ENCODE measurements around the gene ADGRF5. TPM values are rescaled to one million over a fixed set of nuclear protein-coding genes. Genes with fewer than 3 reads are reported as not detected.

ADGRF5 gene, protein sequence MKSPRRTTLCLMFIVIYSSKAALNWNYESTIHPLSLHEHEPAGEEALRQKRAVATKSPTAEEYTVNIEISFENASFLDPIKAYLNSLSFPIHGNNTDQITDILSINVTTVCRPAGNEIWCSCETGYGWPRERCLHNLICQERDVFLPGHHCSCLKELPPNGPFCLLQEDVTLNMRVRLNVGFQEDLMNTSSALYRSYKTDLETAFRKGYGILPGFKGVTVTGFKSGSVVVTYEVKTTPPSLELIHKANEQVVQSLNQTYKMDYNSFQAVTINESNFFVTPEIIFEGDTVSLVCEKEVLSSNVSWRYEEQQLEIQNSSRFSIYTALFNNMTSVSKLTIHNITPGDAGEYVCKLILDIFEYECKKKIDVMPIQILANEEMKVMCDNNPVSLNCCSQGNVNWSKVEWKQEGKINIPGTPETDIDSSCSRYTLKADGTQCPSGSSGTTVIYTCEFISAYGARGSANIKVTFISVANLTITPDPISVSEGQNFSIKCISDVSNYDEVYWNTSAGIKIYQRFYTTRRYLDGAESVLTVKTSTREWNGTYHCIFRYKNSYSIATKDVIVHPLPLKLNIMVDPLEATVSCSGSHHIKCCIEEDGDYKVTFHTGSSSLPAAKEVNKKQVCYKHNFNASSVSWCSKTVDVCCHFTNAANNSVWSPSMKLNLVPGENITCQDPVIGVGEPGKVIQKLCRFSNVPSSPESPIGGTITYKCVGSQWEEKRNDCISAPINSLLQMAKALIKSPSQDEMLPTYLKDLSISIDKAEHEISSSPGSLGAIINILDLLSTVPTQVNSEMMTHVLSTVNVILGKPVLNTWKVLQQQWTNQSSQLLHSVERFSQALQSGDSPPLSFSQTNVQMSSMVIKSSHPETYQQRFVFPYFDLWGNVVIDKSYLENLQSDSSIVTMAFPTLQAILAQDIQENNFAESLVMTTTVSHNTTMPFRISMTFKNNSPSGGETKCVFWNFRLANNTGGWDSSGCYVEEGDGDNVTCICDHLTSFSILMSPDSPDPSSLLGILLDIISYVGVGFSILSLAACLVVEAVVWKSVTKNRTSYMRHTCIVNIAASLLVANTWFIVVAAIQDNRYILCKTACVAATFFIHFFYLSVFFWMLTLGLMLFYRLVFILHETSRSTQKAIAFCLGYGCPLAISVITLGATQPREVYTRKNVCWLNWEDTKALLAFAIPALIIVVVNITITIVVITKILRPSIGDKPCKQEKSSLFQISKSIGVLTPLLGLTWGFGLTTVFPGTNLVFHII (N-terminal part only)
- total RNA-seq (2021) (23.1 and 40.0 TPM in 2 replicates), Bru-seq, nascent RNA (percentile 57 among the genes with signal in this experiment), BruChase-seq, experiment 1, labeled RNA remaining after a 2-hour chase (percentile 59 among the genes with signal in this experiment), BruChase-seq, experiment 2, labeled RNA remaining after a 6-hour chase (percentile 71 among the genes with signal in this experiment)
- long read RNA-seq, full-length matches to known transcripts = 11 of 33 reads
- long read RNA-seq, partial matches to known transcripts = 8 of 33 reads
- long read RNA-seq, other reads (novel, unspliced or antisense) = 14 of 33 reads

DNA sequence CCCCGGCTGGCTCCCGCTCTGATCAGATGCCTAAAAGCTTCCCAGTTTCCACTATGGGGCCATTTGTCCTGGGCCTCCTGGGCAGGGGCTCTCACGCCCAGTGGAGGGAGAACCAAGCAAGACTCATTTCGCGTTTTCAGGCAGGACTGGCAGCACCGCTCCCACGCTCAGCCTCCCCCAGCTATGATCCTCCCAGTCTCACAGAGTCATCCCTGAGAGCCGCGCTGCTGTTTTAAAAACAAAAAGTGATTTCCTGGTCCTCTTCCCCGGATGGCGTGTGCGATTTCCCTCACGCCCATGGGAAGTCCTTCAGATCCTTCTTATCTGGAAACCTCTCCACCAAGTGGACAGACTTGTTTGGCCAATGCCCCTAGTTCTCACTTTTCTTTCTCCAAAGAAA is at the start of gene ADGRF5:
Gene ADGRF5, minus strand, starts transcription at position 208 of the 400 bp plus-strand sequence. CDS start 15,176 bp downstream, outside the sequence.
- peak; percentile 50 to 86 for DNase-seq
- Histone ChIP-seq H3K27ac (peak within 1 kb of the TSS; percentile 79), H2AFZ (peak within 1 kb of the TSS; percentile 69), H3K9me3 (ENCODE audit: insufficient read depth, low read depth) (0 out of 2 replicates have a peak, but pooled peaks cover 4% of the 10 kb centered on the region), H3K4me3 (peak within 1 kb of the TSS; percentile 85), H3K79me2 (ENCODE audit: low read depth) (peaks cover 84% of the 10 kb centered on the region), H3F3A (ENCODE audit: insufficient read depth, low read depth) (peaks cover 34% of the 10 kb centered on the region), H3K27me3 (ENCODE audit: insufficient read depth, low read depth) (no peaks in the 10 kb centered on the region), H3K36me3 (ENCODE audit: low read depth) (peaks cover 35% of the 10 kb centered on the region), H3K9me2 (ENCODE audit: insufficient read depth) (no peaks in the 10 kb centered on the region), H3K4me1 (replicated peaks; ENCODE audit: insufficient read depth) (peaks cover 82% of the 10 kb centered on the region), H3K4me2 (peak within 1 kb of the TSS; percentile 88), H4K20me1 (ENCODE audit: insufficient read depth) (no peaks in the 10 kb centered on the region)
- no TSS peak for BruUV-seq (replicated peaks)
- CTCF ChIA-PET = interaction anchor here (1.5 kb wide), 1 partner anchor 11 kb away, joined by 5 read pairs; no protein-coding TSS in a partner anchor
- intact Hi-C loops (cut with micrococcal nuclease; ENCODE audit: unreplicated experiment) = no loop called here
- POLR2A ChIA-PET (ENCODE audit: unreplicated experiment) = no interaction called here
- TF ChIP-seq, protein P1, sequence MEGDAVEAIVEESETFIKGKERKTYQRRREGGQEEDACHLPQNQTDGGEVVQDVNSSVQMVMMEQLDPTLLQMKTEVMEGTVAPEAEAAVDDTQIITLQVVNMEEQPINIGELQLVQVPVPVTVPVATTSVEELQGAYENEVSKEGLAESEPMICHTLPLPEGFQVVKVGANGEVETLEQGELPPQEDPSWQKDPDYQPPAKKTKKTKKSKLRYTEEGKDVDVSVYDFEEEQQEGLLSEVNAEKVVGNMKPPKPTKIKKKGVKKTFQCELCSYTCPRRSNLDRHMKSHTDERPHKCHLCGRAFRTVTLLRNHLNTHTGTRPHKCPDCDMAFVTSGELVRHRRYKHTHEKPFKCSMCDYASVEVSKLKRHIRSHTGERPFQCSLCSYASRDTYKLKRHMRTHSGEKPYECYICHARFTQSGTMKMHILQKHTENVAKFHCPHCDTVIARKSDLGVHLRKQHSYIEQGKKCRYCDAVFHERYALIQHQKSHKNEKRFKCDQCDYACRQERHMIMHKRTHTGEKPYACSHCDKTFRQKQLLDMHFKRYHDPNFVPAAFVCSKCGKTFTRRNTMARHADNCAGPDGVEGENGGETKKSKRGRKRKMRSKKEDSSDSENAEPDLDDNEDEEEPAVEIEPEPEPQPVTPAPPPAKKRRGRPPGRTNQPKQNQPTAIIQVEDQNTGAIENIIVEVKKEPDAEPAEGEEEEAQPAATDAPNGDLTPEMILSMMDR (conservative IDR thresholded peaks at IDR 0.05) = no peak
- TF ChIP-seq EZH2 (IDR thresholded peaks at IDR 0.05; ENCODE audit: low read depth) = no peak

DNA sequence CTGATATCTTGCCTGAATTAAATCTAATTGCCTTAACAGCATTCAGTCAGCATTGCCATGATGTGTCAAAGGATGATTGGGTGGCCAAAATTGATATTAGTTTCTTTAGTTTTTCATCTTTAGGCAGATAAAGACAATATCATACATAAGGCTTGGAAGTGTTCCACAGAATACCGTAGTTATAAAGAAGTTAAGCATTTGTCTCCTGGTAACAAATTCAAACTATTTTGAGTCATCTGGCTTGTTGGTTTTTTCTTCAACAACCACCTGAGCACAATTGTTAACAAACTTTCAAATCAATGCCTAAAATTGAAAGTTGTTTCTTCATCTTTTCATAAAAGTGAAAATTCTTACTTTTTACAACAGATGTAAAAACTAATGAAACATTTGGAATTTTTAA is 47.5 kb upstream of the ADGRF5 start:
- H3K79me2 ChIP-seq (ENCODE audit: low read depth) = no peaks in the 10 kb centered on the region
- H2AFZ ChIP-seq = no peak overlapping the region
- H4K20me1 ChIP-seq (ENCODE audit: insufficient read depth) = no peaks in the 10 kb centered on the region
- TF ChIP-seq, protein P1 (conservative IDR thresholded peaks at IDR 0.05) = no peak
- no peak for TF ChIP-seq EZH2 (IDR thresholded peaks at IDR 0.05; ENCODE audit: low read depth)
- no peak for DNase-seq
- H3K9me2 ChIP-seq (ENCODE audit: insufficient read depth) = 0 out of 2 replicates have a peak, but pooled peaks cover 2% of the 10 kb centered on the region
- 0 out of 2 replicates have a peak, but pooled peaks cover 3% of the 10 kb centered on the region for H3K9me3 ChIP-seq (ENCODE audit: insufficient read depth, low read depth)
- no peaks in the 10 kb centered on the region for H3K27me3 ChIP-seq (ENCODE audit: insufficient read depth, low read depth)
- ChIA-PET POLR2A (ENCODE audit: unreplicated experiment) (no interaction called here), CTCF (no interaction called here)
- H3K4me3 ChIP-seq = no peak overlapping the region
- BruUV-seq (replicated peaks) = no TSS peak
- no peak overlapping the region for H3K4me2 ChIP-seq
- H3K4me1 ChIP-seq (replicated peaks; ENCODE audit: insufficient read depth) = peaks cover 19% of the 10 kb centered on the region
- intact Hi-C loops (cut with micrococcal nuclease; ENCODE audit: unreplicated experiment) = no loop called here
- H3F3A ChIP-seq (ENCODE audit: insufficient read depth, low read depth) = no peaks in the 10 kb centered on the region
- H3K27ac ChIP-seq = no peak overlapping the region
- no peaks in the 10 kb centered on the region for H3K36me3 ChIP-seq (ENCODE audit: low read depth)
